Measurements from ENCODE around the gene IQCM.

Gene IQCM

GRCh38 chr4:149311076-149311475 is 504.6 kb downstream of the IQCM start:
- DNase-seq, result no peak
- Histone ChIP-seq H4K91ac (ENCODE audit: low read length) (no peak overlapping the region), H3K4me1 (ENCODE audit: control insufficient read depth, insufficient read depth, low read depth, low read length) (no peaks in the 10 kb centered on the region), H3K9ac (ENCODE audit: low read length) (no peak overlapping the region), H3K27ac (ENCODE audit: low read length, poor library complexity, severe bottlenecking) (no peak overlapping the region), H3K4me2 (ENCODE audit: low read length, poor library complexity, severe bottlenecking) (no peak overlapping the region), H2AFZ (ENCODE audit: low read depth, low read length) (no peak overlapping the region), H3K9me3 (ENCODE audit: control insufficient read depth, low read length) (no peaks in the 10 kb centered on the region), H2BK120ac (ENCODE audit: low read depth, low read length) (no peak overlapping the region), H3K4me3 (ENCODE audit: insufficient read depth in 1 of 2, low read depth in 1 of 2, low read length in 2 of 2) (no peak overlapping the region), H2BK12ac (ENCODE audit: low read length in 2 of 2) (no peak overlapping the region), H3K79me1 (replicated peaks; ENCODE audit: low read length, poor library complexity, severe bottlenecking) (no peaks in the 10 kb centered on the region), H2BK5ac (ENCODE audit: low read depth, low read length, poor library complexity, severe bottlenecking) (no peak overlapping the region), H2AK5ac (ENCODE audit: low read length, severe bottlenecking) (no peak overlapping the region), H3K27me3 (ENCODE audit: control insufficient read depth in 1 of 2, insufficient read depth in 1 of 2, low read length in 2 of 2) (no peaks in the 10 kb centered on the region), H2BK15ac (ENCODE audit: low read depth, poor library complexity, severe bottlenecking) (no peak overlapping the region), H3K14ac (ENCODE audit: low read length in 2 of 2) (no peak overlapping the region), H3K4ac (ENCODE audit: low read depth in 1 of 2, low read length in 2 of 2) (no peak overlapping the region), H3K36me3 (ENCODE audit: control insufficient read depth in 1 of 2, insufficient read depth in 2 of 2, low read depth in 1 of 2, low read length in 2 of 2) (no peaks in the 10 kb centered on the region), H3K18ac (ENCODE audit: low read depth in 1 of 2, low read length in 2 of 2) (no peak overlapping the region), H3K23ac (ENCODE audit: low read length in 2 of 2) (no peak overlapping the region), H4K8ac (ENCODE audit: low read length) (no peak overlapping the region)
- 57% methylated on average over 2 of the region's 4 CpGs for WGBS

GRCh38 chr4:149306537-149306936 is 509.1 kb downstream of the IQCM start:
- Histone ChIP-seq H2BK12ac (ENCODE audit: low read length in 2 of 2) (no peak overlapping the region), H3K4me3 (ENCODE audit: insufficient read depth in 1 of 2, low read depth in 1 of 2, low read length in 2 of 2) (no peak overlapping the region), H3K4ac (ENCODE audit: low read depth in 1 of 2, low read length in 2 of 2) (no peak overlapping the region), H3K27me3 (ENCODE audit: control insufficient read depth in 1 of 2, insufficient read depth in 1 of 2, low read length in 2 of 2) (no peaks in the 10 kb centered on the region), H3K4me1 (ENCODE audit: control insufficient read depth, insufficient read depth, low read depth, low read length) (no peaks in the 10 kb centered on the region), H3K23ac (ENCODE audit: low read length in 2 of 2) (no peak overlapping the region), H3K18ac (ENCODE audit: low read depth in 1 of 2, low read length in 2 of 2) (no peak overlapping the region), H4K8ac (ENCODE audit: low read length) (no peak overlapping the region), H3K79me1 (replicated peaks; ENCODE audit: low read length, poor library complexity, severe bottlenecking) (no peaks in the 10 kb centered on the region), H2BK120ac (ENCODE audit: low read depth, low read length) (no peak overlapping the region), H2BK15ac (ENCODE audit: low read depth, poor library complexity, severe bottlenecking) (no peak overlapping the region), H2BK5ac (ENCODE audit: low read depth, low read length, poor library complexity, severe bottlenecking) (no peak overlapping the region), H3K27ac (ENCODE audit: low read length, poor library complexity, severe bottlenecking) (no peak overlapping the region), H3K14ac (ENCODE audit: low read length in 2 of 2) (no peak overlapping the region), H3K9me3 (ENCODE audit: control insufficient read depth, low read length) (no peaks in the 10 kb centered on the region), H2AK5ac (ENCODE audit: low read length, severe bottlenecking) (no peak overlapping the region), H3K36me3 (ENCODE audit: control insufficient read depth in 1 of 2, insufficient read depth in 2 of 2, low read depth in 1 of 2, low read length in 2 of 2) (no peaks in the 10 kb centered on the region), H3K4me2 (ENCODE audit: low read length, poor library complexity, severe bottlenecking) (no peak overlapping the region), H2AFZ (ENCODE audit: low read depth, low read length) (no peak overlapping the region), H3K9ac (ENCODE audit: low read length) (no peak overlapping the region), H4K91ac (ENCODE audit: low read length) (no peak overlapping the region)
- no peak for DNase-seq
